ENCODE results near the gene CADM4. TPM values are rescaled to one million over a fixed set of nuclear protein-coding genes. Genes with fewer than 3 reads are reported as not detected.
"Not testable (repeated sequence)": the region's sequence is repeated elsewhere in the genome, so short reads cannot be mapped to it uniquely, and the experiment has no call there.

The CADM4 gene
- total RNA-seq, 1 donor from 2014 or later, result 9.7 TPM

DNA sequence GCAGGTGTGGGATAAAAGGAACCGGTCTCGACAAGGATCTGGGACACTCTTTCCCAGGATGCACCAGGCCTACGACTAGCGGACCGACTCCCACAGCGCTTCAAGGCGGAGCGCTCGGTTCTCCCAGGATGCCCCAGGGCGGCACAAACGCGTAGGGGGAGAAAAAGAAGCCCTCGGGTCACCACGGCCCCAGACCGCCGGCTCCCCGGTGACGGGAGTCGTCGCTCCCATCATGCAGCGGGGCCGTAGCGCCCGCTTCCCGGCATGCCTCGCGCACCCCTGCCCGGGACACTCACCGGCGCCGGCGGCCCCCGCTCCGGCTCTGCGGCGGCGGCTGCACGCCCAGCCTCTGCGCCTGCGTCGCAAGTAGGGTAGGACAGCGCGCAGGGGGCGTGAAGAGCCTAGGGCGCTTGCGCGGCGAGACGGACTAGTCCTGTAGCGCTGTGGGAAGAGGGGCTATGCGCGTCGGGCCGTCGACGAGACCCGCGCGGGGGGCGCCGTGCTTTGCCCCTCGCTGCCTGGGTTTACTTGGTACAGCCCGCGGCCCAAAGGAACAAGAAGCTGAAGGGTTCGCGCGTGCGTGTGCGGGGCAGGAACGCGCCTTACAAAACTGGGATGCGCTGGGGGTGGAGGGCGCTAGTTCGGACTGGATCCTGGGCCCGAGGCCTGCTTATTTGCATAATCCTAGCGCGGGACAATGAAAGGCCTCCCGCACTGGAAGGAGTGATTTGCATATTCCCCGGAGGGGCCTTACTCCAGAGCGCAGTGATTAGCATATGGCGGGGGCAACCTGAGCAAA, 20.2 kb downstream of the CADM4 start, which contains the start of gene ZNF428:
ZNF428 (minus strand) TSS at position 368 of the 799 bp plus-strand sequence. CDS start 5,325 bp downstream, outside the sequence.
- intact Hi-C loops (cut with DNase I), result loop anchor here (1.0 kb wide), 1 partner anchor 23 kb away; the partner anchor contains the start of genes IRGQ and ZNF576
- DNase-seq (ENCODE audit: missing footprints) (peak; percentile 94), ATAC-seq (peak; percentile 96)

DNA sequence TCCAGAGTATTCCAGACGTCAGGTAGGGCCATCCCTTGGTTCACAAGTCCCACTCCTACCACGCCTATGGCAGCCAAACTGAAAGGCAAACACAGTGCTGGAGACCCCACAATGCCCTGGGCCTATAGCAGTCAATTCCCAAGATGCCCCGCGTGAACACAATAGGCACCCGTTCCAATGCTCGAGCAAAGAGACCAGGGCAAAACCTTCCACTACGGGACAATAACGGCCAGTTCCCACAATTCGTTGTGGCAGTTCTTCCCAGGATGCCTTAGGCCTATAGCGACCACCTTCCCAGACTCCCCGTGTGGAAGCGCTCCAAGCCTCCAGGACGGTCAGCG, 20.8 kb downstream of the CADM4 start:
- DNase-seq (ENCODE audit: missing footprints), result no peak
- peak; percentile 20 for ATAC-seq
- intact Hi-C loops (cut with DNase I), result loop anchor here (1.0 kb wide), 1 partner anchor 23 kb away; the partner anchor contains the start of genes IRGQ and ZNF576

DNA sequence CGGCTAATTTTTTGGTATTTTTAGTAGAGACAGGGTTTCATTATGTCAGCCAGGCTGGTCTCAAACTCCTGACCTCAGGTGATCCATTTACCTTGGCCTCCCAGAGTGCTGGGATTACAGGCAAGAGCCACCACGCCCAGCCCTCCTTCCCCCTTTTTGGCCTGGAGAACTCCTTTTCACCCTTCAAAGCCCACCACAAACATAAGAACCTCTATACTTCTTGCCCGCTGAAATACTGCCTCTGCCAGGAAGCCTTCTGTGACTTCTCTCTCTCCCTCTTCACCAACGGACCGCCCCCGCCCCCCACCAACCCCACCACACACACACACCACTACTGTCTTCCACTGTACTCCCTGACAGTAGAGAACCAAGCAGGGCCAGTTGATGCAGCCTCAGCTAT, 22.7 kb downstream of the CADM4 start:
- ATAC-seq (no peak), DNase-seq (ENCODE audit: missing footprints) (peak; percentile 9)
- intact Hi-C loops (cut with DNase I), result no loop called here

DNA sequence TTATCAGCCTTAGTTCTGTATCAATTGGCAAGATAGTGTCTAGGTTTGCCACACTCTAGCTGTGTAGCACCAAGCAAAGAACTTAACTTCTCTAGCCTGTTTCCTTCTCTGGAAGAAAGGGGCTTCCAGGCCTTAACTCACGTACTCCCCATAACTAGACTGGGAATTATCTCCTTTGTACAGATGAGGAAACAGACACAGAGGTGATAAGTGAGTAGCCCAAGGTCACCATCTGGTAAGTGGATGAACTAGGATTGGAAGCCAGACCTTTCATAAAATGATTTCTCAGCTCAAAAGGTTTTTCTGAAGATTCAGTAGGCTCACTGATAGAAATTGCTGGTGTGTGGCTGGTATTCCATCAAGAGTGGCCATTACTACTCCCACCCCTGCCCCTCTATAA, 23.3 kb downstream of the CADM4 start:
- DNase-seq (ENCODE audit: missing footprints) (no peak), ATAC-seq (no peak)
- intact Hi-C loops (cut with DNase I), result no loop called here

DNA sequence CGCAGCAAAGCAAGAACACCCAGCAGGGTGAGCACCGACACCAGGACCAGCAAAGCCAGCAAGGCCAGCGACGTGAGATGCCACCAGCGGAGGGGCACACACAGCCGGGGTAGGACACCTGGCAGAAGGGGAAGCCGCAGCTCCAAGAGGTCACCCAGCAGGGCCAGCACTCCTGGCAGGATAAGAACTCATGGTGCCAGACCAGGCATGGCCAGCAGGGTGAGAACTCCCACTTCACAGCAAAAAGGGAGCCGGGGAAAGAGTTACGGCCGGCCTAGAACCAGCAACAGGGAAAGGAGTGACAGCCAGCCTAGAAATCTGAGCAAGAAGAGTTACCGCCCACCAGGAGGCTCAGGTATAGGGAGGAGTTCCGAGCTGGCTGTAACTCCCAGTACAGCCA, 27.3 kb downstream of the CADM4 start:
- DNase-seq (ENCODE audit: missing footprints) (no peak), ATAC-seq (no peak)
- intact Hi-C loops (cut with DNase I), result no loop called here

DNA sequence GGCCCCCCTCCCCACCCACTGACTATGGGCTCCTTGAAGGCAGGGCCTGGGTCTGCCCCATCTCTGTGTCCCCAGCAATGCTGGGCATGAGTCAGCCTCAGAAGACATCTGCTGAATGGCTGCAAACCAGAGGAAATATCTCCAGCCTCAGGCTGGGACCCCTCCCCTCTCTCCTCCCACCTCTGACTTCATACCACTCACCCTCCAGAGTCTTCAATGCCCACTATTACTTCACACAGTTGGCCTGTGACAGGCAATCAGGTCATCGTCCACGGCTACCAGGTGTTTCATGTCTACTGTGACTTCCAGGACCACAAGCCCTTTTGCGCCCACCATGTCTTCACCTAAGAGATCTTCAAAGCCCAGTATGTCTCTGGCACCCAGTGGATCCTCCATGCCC, 27.9 kb downstream of the CADM4 start, which contains the start of gene SRRM5:
SRRM5 (plus strand) TSS at position 301 of the 400 bp plus-strand sequence; CDS start at position 335, 34 bp downstream.
- no peak for ATAC-seq
- intact Hi-C loops (cut with DNase I), result no loop called here

DNA sequence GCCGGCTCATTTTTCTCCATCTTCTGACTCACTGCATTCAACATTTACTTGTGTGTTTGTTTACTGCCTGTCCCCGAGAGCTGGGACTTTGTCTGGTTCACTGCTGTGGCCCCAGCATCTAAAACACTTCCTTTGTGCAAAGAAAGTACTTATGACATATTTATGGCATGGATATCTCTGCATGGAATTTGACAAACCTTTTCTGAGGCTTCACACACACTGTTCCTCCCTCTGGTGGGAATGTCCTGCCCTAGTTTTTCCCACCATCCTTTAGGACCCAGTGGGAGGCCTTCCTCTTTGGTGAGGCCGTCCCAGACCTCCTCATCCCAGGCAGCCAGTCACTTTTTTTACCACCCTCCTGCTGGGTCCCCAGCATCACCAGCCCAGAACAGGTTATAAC, 29.2 kb downstream of the CADM4 start:
- DNase-seq (ENCODE audit: missing footprints) (no peak), ATAC-seq (no peak)
- intact Hi-C loops (cut with DNase I), result no loop called here

More for the DNA sequence above, 27.9 kb downstream of the CADM4 start, which contains the start of gene SRRM5:
- DNase-seq (ENCODE audit: missing footprints), result no peak

DNA sequence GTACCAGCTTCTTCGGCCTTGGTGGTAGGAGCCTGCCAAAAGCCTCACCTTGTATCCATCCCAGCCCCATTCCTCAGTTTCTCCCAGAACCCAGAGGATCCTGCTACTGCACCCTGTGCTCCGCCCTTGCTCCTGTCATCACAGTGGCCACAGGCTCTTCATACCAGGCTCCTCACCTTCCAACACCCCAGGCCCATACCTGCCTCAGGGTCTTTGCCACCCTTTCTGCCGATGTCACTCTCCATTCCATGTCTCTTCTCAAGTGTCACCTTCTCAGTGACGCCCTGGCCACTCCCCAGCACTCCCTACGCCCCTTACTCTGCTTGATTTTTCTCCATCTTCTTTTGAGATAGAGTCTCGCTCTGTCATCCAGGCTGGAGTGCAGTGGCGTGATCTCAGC, 29.8 kb downstream of the CADM4 start:
- DNase-seq (ENCODE audit: missing footprints) (no peak), ATAC-seq (no peak)
- intact Hi-C loops (cut with DNase I), result no loop called here

DNA sequence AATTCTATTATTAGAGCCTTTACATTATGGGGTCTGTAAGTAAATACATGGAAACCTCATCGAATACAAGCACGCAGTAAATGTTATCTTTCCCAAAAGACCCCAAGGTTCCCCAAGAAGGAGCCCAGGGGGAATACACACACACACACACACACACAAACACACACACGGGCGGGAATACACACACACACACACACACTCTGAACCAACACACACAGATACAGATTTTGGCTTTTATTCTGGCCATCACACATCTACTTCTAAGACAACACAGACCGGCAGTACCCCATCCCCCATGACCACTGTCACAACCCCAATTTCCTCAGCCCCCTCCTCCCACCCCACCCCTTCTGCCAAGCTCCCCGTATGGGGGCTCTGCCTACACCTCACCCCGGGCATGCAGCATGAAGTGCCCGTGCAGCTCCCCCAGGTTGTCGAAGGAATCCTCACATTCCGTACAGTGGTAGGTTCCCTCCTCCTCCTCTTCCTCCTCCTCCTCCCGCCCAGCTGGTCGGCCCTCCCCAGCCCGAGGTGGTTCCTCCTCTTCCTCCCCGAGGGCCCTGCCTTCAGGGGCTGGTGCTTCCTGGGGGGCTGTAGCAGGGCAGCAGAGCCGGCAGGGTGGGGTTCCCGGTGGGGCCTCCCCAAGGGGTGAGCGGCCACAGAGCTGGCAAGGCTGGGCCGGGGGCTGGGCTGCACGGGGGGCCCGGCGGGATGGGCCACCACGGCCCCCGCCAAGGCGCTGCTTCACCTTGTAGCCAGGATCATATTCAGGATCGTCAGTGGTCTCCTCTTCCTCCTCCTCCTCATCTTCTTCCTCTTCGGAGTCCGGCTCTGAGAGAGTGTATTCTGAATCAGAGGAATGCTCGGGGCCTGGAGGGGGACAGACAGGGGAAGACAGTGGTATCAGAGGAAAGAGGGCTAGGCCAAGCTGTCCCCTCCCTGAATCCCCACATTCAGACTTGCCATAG, 32.1 kb downstream of the CADM4 start:
- ATAC-seq (no peak), DNase-seq (ENCODE audit: missing footprints) (no peak)
- intact Hi-C loops (cut with DNase I), result no loop called here

DNA sequence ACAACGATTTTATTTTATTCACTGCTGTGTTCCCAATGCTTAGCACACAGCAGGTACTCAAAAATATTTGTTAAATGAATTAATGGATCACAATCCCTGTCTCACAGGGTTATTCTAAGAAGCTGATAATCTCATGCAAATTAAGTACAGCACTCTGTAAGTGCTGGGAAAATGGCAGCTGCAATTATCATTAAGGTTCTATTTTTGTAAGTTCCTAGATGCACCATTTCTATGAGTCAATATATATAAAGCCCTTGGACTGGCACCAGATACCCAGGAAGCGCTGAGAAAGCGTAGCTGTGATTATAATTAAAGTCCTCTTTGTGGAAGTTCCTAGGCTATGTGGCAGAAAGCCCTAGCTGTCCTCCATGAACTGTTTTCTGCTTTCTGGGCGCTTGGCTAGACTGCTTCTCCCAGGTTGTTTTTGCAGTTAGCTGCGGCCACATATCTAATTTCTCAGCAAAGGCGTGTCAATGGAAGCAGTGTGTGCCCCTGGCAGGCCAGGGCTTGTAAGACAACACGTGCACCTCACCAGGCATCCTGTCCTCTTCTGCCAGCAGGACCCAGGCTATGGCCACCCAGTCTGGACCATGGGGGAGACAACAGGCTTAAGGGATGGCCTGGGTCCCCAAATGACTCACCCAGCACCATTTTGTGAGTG, 33.0 kb downstream of the CADM4 start:
- ATAC-seq (no peak), DNase-seq (ENCODE audit: missing footprints) (no peak)
- intact Hi-C loops (cut with DNase I), result no loop called here

DNA sequence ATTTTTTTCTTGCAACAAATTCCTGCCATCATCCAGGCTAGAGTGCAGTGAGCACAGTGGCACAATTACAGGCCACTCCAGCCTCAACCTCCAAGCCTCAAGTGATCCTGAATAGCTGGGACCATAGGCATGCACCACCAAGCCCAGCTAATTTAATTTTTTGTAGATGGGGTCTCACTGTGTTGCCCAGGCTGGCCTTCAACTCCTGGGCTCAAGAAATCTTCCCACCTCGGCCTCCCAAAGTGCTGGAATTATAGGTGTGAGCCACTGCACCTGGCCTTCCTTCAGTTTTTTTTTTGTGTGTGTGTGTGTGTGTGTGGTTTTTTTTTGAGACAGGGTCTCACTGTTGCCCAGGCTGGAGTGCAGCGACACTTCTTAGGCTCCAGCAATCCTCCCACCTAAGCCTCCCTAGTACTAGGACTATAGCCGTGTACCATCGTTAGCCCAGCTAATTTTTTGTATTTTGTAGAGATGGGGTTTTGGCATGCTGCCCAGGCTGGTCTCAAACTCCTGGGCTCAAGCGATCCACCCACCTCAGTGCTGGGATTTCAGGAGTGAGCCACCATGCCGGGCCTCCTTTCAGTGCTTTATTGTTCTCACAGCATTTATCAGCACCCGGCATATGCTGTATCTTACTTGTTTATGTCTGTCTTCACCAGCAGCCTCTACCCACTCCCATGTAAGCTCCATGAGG, 33.6 kb downstream of the CADM4 start:
- intact Hi-C loops (cut with DNase I), result no loop called here
- no peak for DNase-seq (ENCODE audit: missing footprints)
- ATAC-seq, result no peak

DNA sequence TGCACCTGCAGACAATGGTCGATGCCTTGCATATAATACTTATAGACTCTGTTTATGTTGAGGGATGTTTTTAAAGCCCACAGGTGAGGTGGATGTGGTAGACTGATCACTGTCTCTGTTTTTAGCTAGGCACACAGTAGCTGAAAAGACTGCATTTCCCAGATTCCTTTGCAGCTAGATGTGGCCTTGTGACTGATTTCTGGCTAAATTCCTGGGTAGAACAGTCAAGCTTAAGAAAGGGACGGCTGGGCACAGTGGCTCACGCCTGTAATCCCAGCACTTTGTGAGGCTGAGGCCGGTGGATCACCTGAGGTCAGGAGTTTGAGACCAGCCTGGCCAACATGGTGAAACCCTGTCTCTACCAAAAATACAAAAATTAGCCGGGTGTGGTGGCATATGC, 39.3 kb downstream of the CADM4 start:
- DNase-seq (ENCODE audit: missing footprints); ATAC-seq; intact Hi-C loops (cut with DNase I): not testable (repeated sequence)

DNA sequence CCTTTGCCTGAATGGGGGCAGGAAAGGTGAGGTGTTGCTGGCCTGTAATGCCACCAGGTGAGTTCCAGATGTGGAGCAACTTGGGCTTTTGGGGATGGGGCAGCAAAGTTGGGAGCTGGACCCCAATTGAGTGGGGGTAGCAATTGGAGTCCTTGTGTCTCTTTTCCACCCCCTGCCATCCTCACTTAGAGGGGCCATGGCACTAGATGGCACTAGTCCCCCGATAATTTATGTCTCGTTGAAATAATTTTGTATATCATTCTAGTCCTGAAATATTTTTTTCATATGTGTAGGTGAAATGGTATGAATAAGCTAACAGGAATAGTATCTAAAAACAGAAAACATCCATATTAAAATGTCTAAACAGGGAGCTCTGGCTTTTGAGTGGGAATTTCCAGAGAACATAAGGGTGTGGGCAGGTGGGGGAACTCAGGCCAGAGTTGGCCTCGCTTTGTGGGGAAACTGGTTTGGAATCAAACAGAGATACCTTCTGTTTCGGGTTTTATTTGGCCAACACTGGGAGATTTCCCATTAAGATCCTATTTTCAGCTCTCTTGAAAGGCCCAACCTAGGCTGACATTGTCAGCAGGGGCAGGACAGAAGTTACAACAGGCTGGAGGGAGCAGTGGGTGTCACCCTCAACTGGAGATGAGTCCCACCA, 39.9 kb downstream of the CADM4 start:
- no peak for DNase-seq (ENCODE audit: missing footprints)
- intact Hi-C loops (cut with DNase I), result loop anchor here (10.0 kb wide), 1 partner anchor 135 kb away; the partner anchor contains the start of gene LYPD3
- no peak for ATAC-seq

DNA sequence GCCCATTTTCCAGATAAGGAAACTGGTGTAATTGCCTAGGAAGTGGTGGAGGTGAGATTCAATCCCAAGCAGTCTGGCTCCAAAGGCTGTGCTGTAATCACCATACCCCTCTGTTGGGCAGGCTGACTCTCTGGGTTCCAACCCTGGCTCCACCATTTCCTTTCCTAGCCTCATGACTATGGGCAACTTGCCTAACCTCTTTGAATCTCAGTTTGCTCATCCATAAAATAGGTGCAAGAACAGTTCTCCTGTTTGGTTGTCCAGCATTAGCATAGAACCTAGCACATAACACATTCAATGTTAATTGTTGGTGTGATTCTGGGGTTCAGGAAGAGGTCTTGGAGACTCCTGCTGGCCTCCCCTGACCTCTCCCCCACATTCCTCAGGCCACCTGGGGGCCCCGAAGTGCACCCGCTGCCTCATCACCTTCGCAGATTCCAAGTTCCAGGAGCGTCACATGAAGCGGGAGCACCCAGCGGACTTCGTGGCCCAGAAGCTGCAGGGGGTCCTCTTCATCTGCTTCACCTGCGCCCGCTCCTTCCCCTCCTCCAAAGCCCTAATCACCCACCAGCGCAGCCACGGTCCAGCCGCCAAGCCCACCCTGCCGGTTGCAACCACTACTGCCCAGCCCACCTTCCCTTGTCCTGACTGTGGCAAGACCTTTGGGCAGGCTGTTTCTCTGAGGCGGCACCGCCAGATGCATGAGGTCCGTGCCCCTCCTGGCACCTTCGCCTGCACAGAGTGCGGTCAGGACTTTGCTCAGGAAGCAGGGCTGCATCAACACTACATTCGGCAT, 41.0 kb downstream of the CADM4 start:
- DNase-seq (ENCODE audit: missing footprints), result no peak
- intact Hi-C loops (cut with DNase I), result loop anchor here (10.0 kb wide), 1 partner anchor 134 kb away; the partner anchor contains the start of gene LYPD3
- ATAC-seq, result no peak

DNA sequence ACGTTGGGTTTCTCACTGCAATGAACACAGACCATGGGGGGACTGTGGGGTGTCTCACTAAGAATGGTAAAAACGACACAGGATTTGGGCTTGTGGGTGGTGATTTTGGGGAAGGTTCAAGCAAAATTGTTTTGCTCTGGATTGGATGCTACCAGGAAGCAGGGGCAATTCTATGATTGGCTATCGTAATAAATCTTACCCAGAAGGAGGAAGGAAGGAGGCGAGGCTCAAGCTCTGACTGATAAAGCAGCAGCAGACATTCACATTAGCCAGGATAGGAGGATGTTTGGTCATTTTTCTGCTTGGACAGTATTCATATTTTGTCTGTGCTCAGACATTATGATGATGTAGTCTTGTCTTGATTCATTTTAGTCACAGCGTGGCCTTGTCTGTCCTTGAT, 41.8 kb downstream of the CADM4 start:
- DNase-seq (ENCODE audit: missing footprints) (no peak), ATAC-seq (no peak)
- intact Hi-C loops (cut with DNase I), result loop anchor here (10.0 kb wide), 1 partner anchor 133 kb away; the partner anchor contains the start of gene LYPD3

DNA sequence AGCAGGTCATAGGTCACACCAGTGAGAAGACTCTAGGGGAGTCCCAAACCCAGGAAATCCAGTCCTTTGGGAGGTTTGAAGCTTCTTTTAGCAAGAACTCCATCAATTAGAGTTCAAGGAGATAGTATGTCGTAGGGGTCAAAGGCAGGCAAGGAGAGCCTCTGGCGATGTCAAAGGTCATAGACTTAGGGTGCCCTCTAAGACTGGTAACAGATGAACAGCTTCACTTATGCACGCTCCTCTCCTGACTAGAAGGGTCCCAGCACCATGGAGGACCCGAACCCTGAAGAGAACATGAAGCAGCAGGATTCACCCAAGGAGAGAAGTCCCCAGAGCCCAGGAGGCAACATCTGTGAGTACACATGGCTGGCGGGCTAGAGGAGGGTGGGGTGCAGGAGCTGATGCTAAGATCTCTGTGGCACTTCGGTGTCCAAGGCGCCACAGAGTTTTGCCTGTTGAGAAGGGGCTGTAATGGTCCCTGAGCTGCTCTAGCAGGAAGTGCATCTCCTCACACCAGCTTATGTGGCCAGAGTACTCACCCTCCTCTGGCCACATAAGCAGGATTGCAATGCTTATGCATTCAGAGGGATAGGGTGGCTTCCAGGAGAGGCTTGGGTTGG, 42.7 kb downstream of the CADM4 start:
- intact Hi-C loops (cut with DNase I), result loop anchor here (1.0 to 10.0 kb wide), 4 partner anchors 22 to 132 kb away; partner anchors contain the start of genes LYPD3, PINLYP, XRCC1 and ZNF428
- no peak for ATAC-seq
- DNase-seq (ENCODE audit: missing footprints), result no peak
